Measurements from ENCODE around the gene STK33.

Gene STK33

DNA sequence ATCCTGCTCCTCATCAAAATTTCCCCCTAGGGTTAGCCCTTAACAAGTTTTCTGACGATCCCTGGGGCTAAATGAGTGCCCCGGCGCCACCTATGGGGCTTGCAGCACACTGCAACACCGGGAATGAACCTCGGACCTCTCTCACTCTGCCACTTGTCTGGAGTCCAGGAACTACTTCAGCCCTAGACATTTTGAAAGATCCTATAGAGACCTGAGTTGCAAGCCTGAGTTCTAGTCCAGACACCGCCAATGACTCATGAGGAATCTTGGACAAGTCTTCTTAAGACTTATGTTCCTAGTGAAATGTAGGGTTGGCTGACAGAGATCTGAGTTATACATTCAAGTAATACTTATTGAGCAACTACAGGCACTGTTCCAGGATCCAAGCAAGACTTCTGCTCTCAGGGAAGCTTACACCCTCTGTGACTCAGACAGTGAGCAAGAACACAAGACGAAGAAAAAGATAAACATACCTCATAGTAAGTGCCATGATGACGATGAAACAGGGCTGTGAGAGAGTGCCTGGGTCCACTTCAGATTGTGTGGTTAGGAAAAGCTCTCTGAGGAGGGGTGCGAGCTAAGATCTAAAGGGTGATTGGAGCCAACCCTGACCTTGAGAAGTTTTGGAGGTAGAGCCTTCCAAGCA, 10.2 kb upstream of the STK33 start:
- FAIRE-seq (no peak), DNase-seq (ENCODE audit: insufficient read length, low spot score) (peak; percentile 46)

DNA sequence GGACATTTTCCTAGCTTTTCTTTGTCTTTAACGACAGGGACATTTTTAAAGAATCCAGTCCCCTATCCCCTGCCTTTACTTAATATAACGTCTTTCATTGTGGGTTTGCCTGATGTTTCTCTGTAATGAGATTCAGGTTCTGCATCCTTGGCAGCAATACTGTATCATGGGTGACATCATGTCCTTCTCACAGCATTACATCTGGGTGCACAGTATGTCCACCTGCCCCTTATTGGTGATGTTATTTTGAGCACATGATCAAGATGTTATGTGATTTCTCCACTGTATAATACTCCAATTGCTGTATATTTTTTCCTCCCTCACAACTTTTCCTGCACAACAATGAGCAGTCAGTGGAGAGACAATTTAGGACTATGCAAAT, 9.7 kb upstream of the STK33 start:
- DNase-seq (ENCODE audit: insufficient read length, low spot score) = no peak
- no peak for FAIRE-seq

DNA sequence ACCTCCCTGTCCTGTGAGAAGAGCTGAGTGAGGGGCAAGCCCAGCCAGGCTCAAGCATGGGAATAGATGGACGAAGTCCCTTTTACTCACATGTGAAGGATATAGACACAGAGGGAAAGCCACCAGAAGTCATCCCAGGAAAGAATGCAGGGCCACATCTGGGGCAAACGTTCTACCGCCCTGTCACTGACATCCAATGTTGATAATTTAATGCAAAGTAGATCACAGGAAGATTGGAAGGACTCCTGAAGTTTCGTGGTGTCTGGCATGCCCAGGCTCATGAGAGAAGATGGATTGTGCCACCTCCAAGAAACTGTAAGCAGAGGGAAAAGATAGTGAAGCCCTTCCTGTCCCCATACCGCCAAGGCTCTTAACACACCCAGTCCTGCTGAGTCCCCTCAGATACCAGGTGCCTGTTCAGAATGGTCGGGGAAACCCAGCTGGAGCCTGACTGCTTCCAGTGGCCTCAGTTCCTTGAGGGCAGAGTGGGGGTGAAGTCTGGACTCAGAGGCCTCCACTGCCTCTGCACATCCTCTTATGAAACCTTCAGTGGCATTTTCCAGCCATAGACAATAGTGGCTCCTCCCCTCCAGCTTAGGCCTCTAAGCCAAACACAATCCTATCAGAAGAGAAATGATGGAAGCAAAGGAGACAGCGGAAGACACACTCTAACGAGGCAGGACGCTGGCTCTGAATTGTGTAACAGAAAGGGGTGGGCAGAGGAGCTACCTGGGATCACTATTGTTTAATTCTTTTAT, 7.5 kb upstream of the STK33 start:
- no peak for FAIRE-seq
- no peak for DNase-seq (ENCODE audit: insufficient read length, low spot score)

DNA sequence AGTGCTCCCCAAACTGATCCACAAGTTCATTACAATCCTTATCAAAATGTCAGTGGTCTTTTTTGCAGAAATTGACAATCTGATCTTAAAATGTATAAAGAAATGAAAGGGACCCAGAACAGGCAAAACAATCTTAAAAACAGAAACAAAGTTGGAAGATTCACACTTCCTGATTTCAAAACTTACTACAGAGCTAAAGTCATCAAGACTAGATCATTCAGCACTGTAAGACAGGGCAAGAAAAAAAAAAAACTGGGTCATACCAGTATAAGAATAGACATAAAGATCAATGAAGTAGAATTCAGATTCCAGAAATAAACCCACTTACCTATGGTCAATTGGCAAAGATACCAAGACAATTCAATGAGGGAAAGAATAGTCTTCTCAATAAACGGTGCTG, 4.5 kb upstream of the STK33 start:
- FAIRE-seq (no peak), DNase-seq (ENCODE audit: insufficient read length, low spot score) (no peak)

GRCh38 chr11:8597182-8597581, 3.2 kb upstream of the STK33 start:
- no peak for DNase-seq (ENCODE audit: insufficient read length, low spot score)
- FAIRE-seq = no peak

DNA sequence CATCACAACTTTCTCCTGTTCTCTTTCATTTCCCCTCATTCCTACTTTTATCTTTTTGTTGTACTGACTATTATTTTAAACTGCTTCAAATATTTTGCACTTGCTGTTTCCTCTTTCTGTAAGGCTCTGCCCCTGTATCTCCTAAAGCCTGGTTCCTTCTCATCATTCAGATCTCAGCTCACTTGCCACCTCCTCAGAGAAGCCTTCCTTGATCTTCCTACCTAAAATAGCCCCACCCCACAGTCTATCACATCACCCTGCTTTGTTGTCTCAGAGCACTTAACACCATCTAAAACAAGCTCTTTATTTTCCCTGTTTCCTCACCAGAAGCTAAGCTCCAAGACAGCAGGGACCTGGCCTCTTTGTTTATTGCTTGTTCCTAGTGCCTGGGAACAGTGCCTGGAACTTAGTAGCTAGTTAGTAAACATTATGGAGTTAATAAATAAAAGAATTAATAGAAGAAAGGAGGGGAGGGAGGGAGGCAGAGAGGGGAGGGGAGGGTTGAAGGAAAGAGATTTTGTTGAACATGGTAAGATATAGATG, 2.5 kb upstream of the STK33 start:
- DNase-seq (ENCODE audit: insufficient read length, low spot score) (no peak), FAIRE-seq (no peak)

DNA sequence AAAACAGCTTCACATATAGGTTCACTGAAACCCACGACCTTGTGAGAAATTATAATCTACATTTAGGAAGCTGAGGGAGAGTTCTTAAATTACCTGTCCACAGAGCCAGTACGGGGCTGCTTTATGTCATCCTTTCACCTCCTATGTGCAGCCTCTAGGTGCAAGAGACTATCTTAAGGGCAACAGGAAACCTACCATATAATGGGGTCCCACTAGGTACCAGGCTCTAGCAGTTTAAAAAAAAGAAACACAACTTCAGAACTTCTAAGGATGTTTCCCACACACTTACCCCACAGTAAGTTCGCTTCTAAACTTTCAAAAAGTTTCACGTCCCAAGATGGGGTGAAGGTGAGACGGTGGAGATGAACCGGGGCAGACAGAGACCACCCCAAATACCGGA, 573 bp downstream of the STK33 start:
- DNase-seq (ENCODE audit: insufficient read length, low spot score) (no peak), FAIRE-seq (no peak)

DNA sequence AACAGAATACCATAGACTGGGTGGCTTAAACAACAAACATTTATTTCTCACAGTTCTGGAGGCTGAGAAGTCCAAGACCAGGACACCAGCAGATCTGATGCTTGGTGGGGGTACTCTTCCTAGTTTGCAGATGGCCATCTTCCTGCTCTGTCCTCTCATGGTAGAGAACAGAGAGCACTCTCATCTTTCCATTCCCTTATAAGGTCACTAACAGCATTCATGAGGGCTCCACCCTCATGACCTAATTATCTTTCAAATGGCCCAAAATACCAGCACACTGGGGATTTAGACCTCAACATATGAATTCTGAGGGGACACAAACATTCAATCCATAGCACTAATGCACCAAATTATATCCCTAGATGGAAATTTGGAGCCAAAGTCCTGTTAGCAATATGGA, 6.1 kb downstream of the STK33 start:
- FAIRE-seq = no peak
- no peak for DNase-seq (ENCODE audit: insufficient read length, low spot score)

GRCh38 chr11:8586805-8587204, 7.2 kb downstream of the STK33 start:
- FAIRE-seq = no peak
- no peak for DNase-seq (ENCODE audit: insufficient read length, low spot score)

DNA sequence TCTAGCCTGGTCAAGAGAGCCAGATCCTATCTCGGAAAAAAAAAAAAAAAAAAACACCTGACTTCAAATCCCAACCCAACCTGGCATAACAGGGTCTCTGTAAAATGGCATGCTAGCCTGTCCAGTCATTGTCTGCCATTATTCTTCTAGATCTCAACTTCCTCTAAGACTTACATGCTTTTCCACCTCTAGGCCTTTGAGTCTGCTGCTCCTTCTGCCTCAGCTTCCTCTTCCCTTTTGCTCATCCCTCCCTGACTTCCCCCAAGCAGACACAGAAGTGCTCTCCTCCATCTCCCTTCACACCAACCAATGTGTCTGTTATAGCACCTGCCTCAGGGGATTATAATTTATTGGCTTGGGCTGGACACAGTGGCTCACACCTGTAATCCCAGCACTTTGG, 7.8 kb downstream of the STK33 start:
- DNase-seq (ENCODE audit: insufficient read length, low spot score) (no peak), FAIRE-seq (no peak)

DNA sequence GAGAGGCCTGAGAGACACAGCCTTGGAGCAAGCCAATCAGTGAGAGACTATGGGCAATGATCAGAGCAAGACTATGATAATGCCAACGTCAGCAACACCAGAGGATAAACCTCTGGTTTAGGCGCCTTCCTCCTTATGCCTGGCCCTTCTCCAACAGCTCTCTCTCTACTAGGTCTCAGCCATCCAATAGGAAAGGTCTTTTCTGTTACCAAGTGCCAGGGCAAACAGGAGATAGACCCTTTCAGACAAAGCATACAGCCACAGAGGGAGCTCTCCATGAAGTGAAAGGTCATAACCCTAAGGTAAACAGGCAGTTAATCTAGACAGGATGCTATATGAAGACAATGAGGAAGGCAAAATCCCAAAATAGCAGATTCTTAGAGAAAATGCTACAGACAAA, 9.5 kb downstream of the STK33 start:
- DNase-seq (ENCODE audit: insufficient read length, low spot score) (no peak), FAIRE-seq (no peak)

DNA sequence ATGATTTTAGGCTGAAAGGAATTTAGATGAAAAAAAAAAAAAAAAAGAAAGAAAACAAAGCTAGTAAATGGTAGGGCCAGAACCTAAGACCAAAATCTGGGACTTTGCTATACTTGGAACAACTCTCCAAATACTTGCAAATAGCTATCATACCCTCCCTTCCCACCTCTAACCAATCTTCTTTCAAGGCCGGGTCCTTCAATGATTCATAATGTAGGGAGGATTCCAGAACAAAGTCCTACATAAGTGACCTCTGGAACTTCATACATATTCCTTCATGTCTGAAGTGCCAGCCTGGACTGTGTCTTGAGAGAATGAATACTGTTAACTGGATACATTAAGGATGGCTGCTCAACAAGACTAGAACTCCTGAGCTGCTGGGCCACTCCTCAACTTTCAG, 9.9 kb downstream of the STK33 start:
- DNase-seq (ENCODE audit: insufficient read length, low spot score) (no peak), FAIRE-seq (no peak)

- no peak for DNase-seq (ENCODE audit: insufficient read length, low spot score)
- FAIRE-seq = no peak
Measured at GRCh38 chr11:8581300-8581699, 12.7 kb downstream of the STK33 start.

- FAIRE-seq (no peak), DNase-seq (ENCODE audit: insufficient read length, low spot score) (no peak)
Measured at GRCh38 chr11:8577791-8578581, 16.0 kb downstream of the STK33 start.

GRCh38 chr11:8574798-8575197, 19.2 kb downstream of the STK33 start:
- no peak for FAIRE-seq
- DNase-seq (ENCODE audit: insufficient read length, low spot score) = no peak

DNA sequence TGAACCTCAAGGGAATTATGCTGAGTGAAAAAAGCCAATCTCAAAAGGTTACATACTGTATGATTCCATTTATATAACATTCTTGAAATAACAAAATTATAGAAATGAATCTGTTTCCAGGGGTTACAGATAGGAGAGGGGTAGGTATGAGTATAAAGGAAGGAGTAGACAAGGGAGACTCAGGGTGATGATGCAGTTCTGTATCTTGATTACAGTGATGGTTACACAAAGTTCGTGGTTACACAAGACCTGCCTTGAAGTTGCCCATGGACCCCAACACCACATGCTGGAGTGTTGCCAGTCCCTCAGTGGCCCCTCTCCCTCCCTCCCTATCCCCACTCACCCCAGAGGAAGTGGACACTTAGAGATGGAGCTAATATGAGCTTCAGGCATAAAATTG, 20.3 kb downstream of the STK33 start:
- DNase-seq (ENCODE audit: insufficient read length, low spot score) = no peak
- FAIRE-seq = no peak

DNA sequence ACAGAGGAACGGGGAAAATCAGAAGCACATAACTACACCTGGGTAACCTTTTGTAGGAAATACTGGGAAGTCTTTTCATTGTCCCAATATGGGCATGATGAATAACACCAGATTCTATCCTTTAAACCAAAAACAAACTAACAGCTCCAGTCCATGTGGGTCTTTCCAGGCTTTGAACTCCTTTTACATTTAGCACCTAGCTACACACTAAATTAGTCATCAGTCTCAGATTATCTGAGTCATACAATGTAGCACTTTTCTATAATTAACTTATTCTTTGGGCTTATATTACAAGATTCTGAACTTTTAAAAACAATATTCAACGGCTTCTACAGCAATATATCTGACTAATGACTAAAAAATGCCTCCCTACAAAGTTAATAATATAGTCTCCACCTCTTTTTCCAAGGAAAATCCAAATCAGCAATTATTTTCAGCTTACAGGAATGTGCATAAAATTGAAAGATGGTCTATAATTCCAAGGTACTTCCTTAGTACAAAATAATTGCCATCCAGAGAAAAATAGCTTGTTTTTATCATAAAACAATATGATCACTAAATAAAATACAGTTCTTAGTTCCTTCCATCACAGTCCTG, 26.3 kb downstream of the STK33 start:
- FAIRE-seq (no peak), DNase-seq (ENCODE audit: insufficient read length, low spot score) (no peak)

DNA sequence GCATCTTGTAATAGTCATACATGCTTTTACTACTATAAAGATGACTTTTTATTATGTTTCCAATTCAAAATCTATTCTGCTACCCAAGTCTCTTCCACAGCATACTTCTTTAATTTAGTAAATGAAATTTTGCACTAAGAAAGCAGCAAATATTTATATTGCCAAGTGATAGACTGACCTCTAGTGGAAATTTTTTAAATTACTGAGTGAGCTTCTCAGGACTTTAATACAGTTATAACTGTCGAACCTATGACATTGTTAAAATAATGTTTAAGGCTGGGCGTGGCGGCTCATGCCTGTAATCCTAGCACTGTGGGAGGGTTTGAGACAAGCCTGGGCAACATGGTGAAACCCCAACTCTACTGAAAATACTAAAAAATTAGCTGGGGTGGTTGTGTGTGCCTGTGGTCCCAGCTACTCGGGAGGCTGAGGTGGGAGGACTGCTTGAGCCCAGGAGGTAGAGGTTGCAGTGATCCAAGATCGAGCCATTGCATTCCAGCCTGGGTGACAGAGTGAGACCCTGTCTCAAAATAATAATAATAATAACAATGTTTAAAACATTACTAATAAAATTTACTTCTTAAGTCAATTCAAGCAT, 27.3 kb downstream of the STK33 start:
- DNase-seq (ENCODE audit: insufficient read length, low spot score) (peak; percentile 9), FAIRE-seq (no peak)

DNA sequence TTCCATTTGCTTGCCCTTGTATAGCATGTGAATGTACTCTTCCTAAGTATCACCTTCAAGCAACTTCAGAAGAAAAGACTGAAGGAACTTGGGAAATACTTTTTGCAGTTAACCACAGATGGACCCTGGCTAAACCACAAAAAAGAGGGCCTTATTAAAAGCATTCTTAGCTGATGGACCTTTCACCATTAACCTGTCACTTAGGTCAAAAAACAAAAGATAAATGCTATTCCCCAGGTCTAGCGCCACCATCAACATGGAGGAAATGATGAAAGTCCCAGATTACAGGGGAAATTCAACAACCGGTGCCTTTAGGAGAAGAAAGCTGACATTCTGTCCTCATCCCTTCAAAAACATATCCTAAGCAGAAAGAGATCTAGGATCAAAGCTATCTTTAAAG, 29.5 kb downstream of the STK33 start:
- no peak for DNase-seq (ENCODE audit: insufficient read length, low spot score)
- FAIRE-seq = no peak

GRCh38 chr11:8561461-8561860, 32.6 kb downstream of the STK33 start:
- DNase-seq (ENCODE audit: insufficient read length, low spot score) (no peak), FAIRE-seq (no peak)

DNA sequence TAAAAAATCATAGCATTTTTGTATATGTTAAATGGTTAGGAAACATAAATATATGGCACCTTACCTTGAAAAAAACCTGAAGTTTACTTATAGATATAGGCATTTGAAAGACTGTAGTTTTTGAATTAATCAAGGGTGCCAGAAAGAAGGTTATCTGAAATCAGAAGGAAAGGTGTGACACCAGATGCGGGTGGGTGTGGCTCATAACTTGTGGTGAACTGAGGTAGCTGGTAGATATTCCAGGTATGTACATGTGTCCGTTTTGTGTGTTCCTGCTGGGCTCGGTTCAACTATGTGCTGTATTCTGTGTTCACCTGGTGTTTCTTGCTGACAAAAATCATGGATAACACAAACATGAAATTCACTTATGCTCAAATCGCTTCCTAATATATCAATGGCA, 35.6 kb downstream of the STK33 start:
- FAIRE-seq = no peak
- no peak for DNase-seq (ENCODE audit: insufficient read length, low spot score)

Data from HTR-8/SVneo (cell line).